ENCODE results near the gene ASGR1.

Gene ASGR1

DNA sequence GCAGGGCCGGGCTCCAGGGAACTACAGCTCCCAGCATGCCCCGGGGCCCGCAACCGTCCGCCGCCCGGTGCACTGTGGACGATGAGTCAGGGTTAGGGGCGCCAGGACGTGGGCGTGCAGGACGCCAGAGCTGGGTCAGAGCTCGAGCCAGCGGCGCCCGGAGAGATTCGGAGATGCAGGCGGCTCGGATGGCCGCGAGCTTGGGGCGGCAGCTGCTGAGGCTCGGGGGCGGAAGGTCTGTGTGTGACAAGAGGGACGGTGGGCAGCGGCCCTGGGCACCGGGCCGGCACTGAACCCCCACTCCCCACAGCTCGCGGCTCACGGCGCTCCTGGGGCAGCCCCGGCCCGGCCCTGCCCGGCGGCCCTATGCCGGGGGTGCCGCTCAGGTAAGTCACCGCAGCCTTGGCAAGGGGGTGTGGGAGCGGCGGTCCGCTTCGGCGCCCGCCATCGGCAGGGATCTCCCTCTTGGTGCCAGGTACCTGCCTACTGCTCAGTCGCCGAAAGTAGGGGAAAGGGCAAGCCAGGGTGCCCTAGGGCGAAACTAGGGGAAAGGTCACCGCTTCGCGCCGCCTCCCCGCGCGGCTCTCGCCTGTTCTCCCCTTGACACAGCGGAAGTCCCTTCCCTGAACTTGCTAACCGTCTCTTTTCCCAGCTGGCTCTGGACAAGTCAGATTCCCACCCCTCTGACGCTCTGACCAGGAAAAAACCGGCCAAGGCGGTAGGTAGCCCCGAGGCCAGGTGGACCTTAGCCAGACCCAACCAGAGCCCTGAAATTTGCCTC lies 40.8 kb upstream of the ASGR1 start, which contains the start of the genes ACADVL and DLG4:
Gene ACADVL, plus strand, starts transcription at position 127 of the 781 bp plus-strand sequence. Its CDS starts 47 bp downstream, at position 174.
Gene DLG4, minus strand, starts transcription at position 25 of the 781 bp plus-strand sequence.
- peaks cover 50 to 67% of the 10 kb centered on the region in 2 donors for H3K4me1 Mint-ChIP-seq
- no peaks in the 10 kb centered on the region for H3K27me3 Mint-ChIP-seq
- peak within 1 kb of the TSS; percentile 99 for H3K4me3 Mint-ChIP-seq
- H3K27ac Mint-ChIP-seq: peak within 1 kb of the TSS; percentile 99
- no peaks in the 10 kb centered on the region for H3K9me3 Mint-ChIP-seq
- H3K36me3 Mint-ChIP-seq: peaks cover 25 to 43% of the 10 kb centered on the region in 2 donors
- ATAC-seq (replicated peaks) (peak; percentile 81 to 85), DNase-seq (peak; percentile 83)

DNA sequence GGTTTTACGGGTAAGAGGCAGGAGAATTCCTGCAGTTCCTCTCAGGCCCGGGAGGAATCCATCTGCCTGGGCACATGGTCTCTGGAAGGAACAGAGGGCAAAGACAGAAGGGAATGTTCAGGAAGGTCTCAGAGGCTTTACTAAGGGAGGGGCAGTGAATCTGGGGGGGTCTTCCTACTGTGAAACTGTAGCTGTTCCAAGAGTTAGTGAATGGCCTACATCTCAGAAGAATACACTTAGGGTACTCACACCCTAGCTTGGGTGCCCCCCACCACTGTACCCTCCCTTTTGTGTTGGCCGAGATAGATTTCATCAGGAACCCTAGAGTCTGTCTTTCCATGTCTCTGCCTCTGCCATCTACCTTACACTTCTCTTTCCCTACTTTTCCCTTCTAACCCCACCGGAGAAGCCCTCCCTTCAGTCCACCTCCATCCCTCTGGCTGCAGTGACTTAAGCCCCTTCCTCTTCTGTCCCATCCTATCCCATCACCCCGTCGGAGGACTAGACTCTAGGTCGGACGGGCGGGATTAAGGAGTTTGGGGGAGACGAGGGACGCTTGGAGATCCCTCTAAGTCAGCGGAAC lies 40.1 kb upstream of the ASGR1 start:
- H3K36me3 Mint-ChIP-seq: peaks cover 22 to 39% of the 10 kb centered on the region in 2 donors

DNA sequence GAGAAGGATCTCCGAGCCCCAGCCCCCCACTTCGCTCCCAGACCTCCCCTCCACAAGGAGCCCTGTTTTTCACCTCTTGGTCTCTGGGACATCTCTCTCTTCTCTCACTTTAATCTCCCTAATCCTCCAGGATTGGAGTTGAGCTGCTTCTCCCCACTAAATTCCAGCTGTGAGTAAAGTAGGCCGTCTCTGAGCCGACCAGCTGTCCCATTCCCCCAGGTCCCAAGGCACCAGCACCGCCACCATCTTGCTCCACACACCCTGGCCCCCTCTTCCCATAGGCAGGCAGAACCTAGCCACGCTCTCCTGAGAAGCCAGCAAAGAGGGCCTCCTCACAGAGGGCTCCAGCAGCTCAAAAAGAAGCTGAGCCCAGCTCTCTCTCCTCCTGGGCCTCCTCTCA lies 39.6 kb upstream of the ASGR1 start:
- ATAC-seq (replicated peaks) (no peak), DNase-seq (no peak)
- H3K4me3 Mint-ChIP-seq: peak overlapping the region; percentile 26 to 99
- H3K27me3 Mint-ChIP-seq: no peaks in the 10 kb centered on the region
- peak overlapping the region; percentile 85 for H3K27ac Mint-ChIP-seq
- H3K9me3 Mint-ChIP-seq: no peaks in the 10 kb centered on the region
- H3K36me3 Mint-ChIP-seq: peaks cover 18 to 35% of the 10 kb centered on the region in 2 donors
- peaks cover 63 to 80% of the 10 kb centered on the region in 2 donors for H3K4me1 Mint-ChIP-seq

More for the DNA sequence above, 40.1 kb upstream of the ASGR1 start:
- Mint-ChIP-seq H3K27me3 (no peaks in the 10 kb centered on the region), H3K9me3 (no peaks in the 10 kb centered on the region), H3K4me1 (peaks cover 57 to 74% of the 10 kb centered on the region in 2 donors), H3K27ac (peak overlapping the region; percentile 99), H3K4me3 (peak overlapping the region; percentile 99)
- ATAC-seq (replicated peaks) (no peak), DNase-seq (no peak)

DNA sequence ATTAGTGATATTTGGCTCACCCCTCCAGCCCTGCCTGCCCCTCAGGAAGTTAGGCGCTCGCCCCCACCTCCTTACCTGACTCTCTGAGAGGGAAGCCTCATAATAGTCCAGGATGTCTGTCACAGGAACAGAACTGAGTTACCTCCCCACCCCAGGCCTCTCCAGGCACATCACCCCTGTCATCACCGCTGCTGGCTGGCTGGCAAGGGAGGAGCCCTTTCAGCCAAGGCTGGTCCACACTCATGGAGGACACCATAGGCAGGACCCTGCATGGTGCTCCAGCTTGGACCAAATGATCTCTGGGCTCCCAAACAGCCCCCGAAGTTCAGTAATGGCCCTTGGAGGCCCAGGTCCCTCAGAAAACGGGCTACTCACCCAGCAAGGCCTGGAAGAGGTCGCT lies 39.0 kb upstream of the ASGR1 start:
- H3K4me3 Mint-ChIP-seq: peak overlapping the region in 1 of 2 donors; percentile 32
- peaks cover 67 to 85% of the 10 kb centered on the region in 2 donors for H3K4me1 Mint-ChIP-seq
- peaks cover 0 to 6% of the 10 kb centered on the region in 2 donors for H3K27me3 Mint-ChIP-seq
- H3K27ac Mint-ChIP-seq: peak overlapping the region; percentile 22
- no peaks in the 10 kb centered on the region for H3K9me3 Mint-ChIP-seq
- peaks cover 13 to 29% of the 10 kb centered on the region in 2 donors for H3K36me3 Mint-ChIP-seq
- no peak for DNase-seq
- no peak for ATAC-seq (replicated peaks)

GRCh38 chr17:7217113-7217987 lies 38.2 kb upstream of the ASGR1 start:
- Mint-ChIP-seq H3K9me3 (no peaks in the 10 kb centered on the region), H3K4me1 (peaks cover 67 to 83% of the 10 kb centered on the region in 2 donors), H3K27ac (peak overlapping the region; percentile 76), H3K27me3 (peaks cover 0 to 7% of the 10 kb centered on the region in 2 donors), H3K36me3 (peaks cover 13 to 22% of the 10 kb centered on the region in 2 donors), H3K4me3 (peak overlapping the region; percentile 62 to 68)
- ATAC-seq (replicated peaks) (no peak), DNase-seq (no peak)

- DNase-seq: no peak
- H3K9me3 Mint-ChIP-seq: no peaks in the 10 kb centered on the region
- peaks cover 0 to 13% of the 10 kb centered on the region in 2 donors for H3K27me3 Mint-ChIP-seq
- H3K4me3 Mint-ChIP-seq: peak overlapping the region; percentile 23 to 38
- no peak overlapping the region for H3K27ac Mint-ChIP-seq
- no peak for ATAC-seq (replicated peaks)
- H3K4me1 Mint-ChIP-seq: peaks cover 65 to 74% of the 10 kb centered on the region in 2 donors
- peaks cover 10 to 13% of the 10 kb centered on the region in 2 donors for H3K36me3 Mint-ChIP-seq
Measured at GRCh38 chr17:7216242-7217112, 37.3 kb upstream of the ASGR1 start.

GRCh38 chr17:7215652-7216180 lies 36.5 kb upstream of the ASGR1 start:
- H3K36me3 Mint-ChIP-seq: peaks cover 2 to 5% of the 10 kb centered on the region in 2 donors
- H3K9me3 Mint-ChIP-seq: no peaks in the 10 kb centered on the region
- peaks cover 58 to 67% of the 10 kb centered on the region in 2 donors for H3K4me1 Mint-ChIP-seq
- H3K27me3 Mint-ChIP-seq: peaks cover 0 to 14% of the 10 kb centered on the region in 2 donors
- DNase-seq (no peak), ATAC-seq (replicated peaks) (no peak)
- no peak overlapping the region for H3K27ac Mint-ChIP-seq
- peak overlapping the region in 1 of 2 donors; percentile 23 for H3K4me3 Mint-ChIP-seq

DNA sequence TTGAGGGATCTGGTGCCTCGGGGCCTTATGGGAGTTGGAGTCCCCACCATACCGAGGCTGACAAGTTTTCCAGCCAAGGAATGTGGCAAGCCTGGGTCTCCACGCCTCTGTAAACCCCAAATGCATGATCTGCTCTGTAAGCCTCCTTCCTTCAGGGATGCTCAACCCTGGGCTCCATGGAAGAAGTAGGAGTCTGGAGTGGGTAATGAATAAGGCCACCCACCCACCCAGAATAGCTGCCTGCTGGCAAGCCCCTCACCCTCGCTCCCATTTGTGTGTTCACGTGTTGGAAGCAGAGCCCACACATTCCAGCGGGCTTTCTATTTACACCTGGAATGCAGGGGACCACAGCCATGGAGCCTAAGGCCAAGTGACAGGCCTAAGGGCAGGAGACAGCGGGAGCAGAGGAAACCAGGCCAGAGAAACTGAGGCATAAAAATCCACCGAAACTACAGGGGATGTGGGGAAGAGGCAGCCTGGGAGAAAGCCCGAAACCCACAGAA lies 36.0 kb upstream of the ASGR1 start:
- no peak for ATAC-seq (replicated peaks)
- peak overlapping the region; percentile 86 to 97 for H3K4me3 Mint-ChIP-seq
- H3K27me3 Mint-ChIP-seq: peaks cover 0 to 20% of the 10 kb centered on the region in 2 donors

GRCh38 chr17:7214300-7215135 lies 35.3 kb upstream of the ASGR1 start:
- Mint-ChIP-seq H3K27ac (peak overlapping the region; percentile 97), H3K27me3 (peaks cover 0 to 24% of the 10 kb centered on the region in 2 donors), H3K4me1 (peaks cover 49 to 58% of the 10 kb centered on the region in 2 donors), H3K4me3 (peak overlapping the region; percentile 86 to 97), H3K36me3 (no peaks in the 10 kb centered on the region), H3K9me3 (no peaks in the 10 kb centered on the region)
- DNase-seq (peak; percentile 99), ATAC-seq (replicated peaks) (peak; percentile 77 to 87)

More for the DNA sequence above, 36.0 kb upstream of the ASGR1 start:
- Mint-ChIP-seq H3K9me3 (no peaks in the 10 kb centered on the region), H3K27ac (peak overlapping the region; percentile 97), H3K36me3 (peaks cover 0 to 2% of the 10 kb centered on the region in 2 donors), H3K4me1 (peaks cover 53 to 61% of the 10 kb centered on the region in 2 donors)
- DNase-seq: no peak

GRCh38 chr17:7213895-7214299 lies 34.7 kb upstream of the ASGR1 start:
- Mint-ChIP-seq H3K4me1 (peaks cover 45 to 51% of the 10 kb centered on the region in 2 donors), H3K27me3 (peaks cover 0 to 24% of the 10 kb centered on the region in 2 donors), H3K36me3 (no peaks in the 10 kb centered on the region), H3K9me3 (no peaks in the 10 kb centered on the region), H3K4me3 (peak overlapping the region; percentile 86 to 97), H3K27ac (peak overlapping the region; percentile 97)
- ATAC-seq (replicated peaks) (peak; percentile 8 to 12), DNase-seq (no peak)

GRCh38 chr17:7211491-7212273 lies 32.5 kb upstream of the ASGR1 start:
- Mint-ChIP-seq H3K4me1 (peaks cover 31 to 35% of the 10 kb centered on the region in 2 donors), H3K27me3 (peaks cover 0 to 24% of the 10 kb centered on the region in 2 donors)

More at GRCh38 chr17:7211491-7212273, 32.5 kb upstream of the ASGR1 start:
- Mint-ChIP-seq H3K4me3 (no peak overlapping the region), H3K9me3 (no peaks in the 10 kb centered on the region), H3K27ac (no peak overlapping the region), H3K36me3 (no peaks in the 10 kb centered on the region)
- DNase-seq (no peak), ATAC-seq (replicated peaks) (no peak)
